ENCODE measurements around the gene FAM3C. TPM values are rescaled to one million over a fixed set of nuclear protein-coding genes. Genes with fewer than 3 reads are reported as not detected.

The FAM3C gene
- total RNA-seq, 1 donor from 2014 or later = 54.8 TPM

- intact Hi-C loops (cut with micrococcal nuclease) = loop anchor here (1.0 kb wide), 1 partner anchor 9 kb away; no protein-coding TSS in a partner anchor
Observed at GRCh38 chr7:121382473-121382872, 13.6 kb downstream of the FAM3C start.

DNA sequence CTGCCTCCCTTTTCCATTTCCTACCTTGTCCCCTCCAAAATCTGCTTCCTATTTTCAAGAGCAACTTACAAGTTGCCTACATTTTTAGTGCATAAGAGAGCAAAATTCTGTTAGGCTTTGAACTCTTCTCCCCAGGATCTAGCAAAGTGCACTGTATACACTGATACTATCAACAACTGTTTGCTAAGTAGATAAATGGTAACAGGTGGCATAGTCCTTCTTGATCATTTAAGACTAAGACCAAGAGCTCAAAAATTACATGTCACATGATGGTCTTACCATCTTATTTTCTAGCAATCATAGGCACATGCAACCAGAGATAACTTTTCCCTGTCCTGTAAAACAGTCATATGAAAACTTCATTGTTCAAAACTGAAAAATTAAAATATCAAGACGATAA is 16.2 kb downstream of the FAM3C start:
- intact Hi-C loops (cut with micrococcal nuclease) = no loop called here

DNA sequence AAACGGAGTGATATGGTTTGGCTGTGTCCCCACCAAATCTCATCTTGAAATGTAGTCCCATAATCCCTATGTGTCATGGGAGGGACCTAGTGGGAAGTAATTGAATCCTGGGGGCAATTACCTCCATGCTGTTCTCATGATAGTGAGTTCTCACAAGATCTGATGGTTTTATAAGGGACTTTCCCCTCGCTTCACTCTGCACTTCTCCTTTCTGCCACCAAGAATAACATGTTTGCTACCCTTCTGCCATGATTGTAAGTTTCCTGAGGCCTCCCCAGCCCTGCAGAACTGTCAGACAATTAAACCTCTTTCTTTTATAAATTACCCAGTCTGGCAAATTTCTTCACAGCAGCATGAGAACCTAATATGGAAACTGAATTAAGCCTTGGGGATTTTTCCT is 19.1 kb downstream of the FAM3C start:
- intact Hi-C loops (cut with micrococcal nuclease) = no loop called here

DNA sequence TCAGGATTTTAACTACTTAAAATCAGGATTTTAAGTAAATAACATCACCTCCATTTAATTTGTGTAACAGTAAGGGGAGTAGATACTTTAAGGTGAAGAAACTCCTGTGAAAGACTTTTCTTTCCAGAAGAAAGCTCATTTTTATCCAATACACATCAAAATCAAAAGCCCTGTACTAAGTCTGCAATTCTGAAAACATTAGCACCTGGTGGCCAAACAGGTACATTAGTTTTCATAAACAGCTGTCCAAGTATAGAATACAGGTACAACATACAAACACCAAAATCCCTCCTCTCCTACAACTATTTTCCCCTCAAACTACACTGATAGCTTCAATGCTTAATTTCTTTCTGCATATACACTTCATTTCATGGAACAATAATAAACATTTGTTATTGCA is 22.9 kb downstream of the FAM3C start:
- intact Hi-C loops (cut with micrococcal nuclease) = loop anchor here (1.0 kb wide), 1 partner anchor 9 kb away; no protein-coding TSS in a partner anchor

DNA sequence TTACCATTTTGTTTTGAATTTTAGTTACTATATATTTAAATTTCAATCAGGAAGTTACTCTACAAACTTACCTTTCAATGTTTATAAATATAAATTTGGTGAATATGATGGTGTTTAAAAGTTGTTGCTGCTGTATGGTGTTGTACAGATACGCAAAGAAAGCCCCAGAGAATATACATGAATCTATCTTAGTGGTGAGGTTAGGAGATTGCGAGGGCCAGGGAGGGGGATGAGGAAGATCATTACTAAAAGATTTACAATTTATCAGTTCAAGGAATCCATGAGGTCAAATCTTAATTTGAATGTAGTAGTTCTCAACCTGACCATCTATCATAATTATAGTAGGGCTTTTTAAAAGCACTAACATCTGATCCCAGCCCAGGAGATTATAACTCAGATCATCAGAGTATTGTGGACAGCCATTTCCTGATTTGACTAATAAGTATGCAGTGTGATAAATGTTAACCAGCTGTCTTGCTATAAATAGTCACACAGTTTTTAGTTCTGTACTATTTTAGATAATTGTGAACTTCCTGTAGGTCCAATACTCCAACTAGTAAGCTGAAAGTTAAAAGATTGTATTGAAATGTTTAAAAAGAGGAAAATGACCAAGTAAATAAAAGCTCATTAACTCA is 23.6 kb downstream of the FAM3C start:
- intact Hi-C loops (cut with micrococcal nuclease) = loop anchor here (1.0 kb wide), 1 partner anchor 10 kb away; no protein-coding TSS in a partner anchor

GRCh38 chr7:121371883-121372282 is 24.2 kb downstream of the FAM3C start:
- intact Hi-C loops (cut with micrococcal nuclease) = no loop called here

DNA sequence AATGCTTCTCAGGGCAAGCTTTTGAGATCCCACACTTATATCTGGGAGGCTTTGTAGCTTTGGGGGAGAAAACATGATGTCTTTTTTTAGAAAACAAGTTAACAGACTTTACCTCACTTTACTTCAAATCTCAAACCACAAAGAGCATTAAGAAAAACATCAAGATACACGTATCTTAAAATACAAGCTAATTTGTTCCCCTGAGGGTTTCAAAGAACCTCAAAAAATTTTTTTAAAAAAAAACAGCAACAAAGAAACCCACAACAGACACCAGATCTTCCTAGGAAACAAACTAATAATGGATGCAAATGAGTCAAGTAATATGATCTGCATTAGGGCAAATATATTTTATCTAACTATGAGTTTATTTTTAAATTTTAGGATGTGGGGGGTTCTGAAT is 24.7 kb downstream of the FAM3C start:
- intact Hi-C loops (cut with micrococcal nuclease) = no loop called here

- intact Hi-C loops (cut with micrococcal nuclease) = loop anchor here (5.0 kb wide), 1 partner anchor 417 kb away; the partner anchor contains the start of gene ING3
Observed at GRCh38 chr7:121369462-121369861, 26.6 kb downstream of the FAM3C start.

DNA sequence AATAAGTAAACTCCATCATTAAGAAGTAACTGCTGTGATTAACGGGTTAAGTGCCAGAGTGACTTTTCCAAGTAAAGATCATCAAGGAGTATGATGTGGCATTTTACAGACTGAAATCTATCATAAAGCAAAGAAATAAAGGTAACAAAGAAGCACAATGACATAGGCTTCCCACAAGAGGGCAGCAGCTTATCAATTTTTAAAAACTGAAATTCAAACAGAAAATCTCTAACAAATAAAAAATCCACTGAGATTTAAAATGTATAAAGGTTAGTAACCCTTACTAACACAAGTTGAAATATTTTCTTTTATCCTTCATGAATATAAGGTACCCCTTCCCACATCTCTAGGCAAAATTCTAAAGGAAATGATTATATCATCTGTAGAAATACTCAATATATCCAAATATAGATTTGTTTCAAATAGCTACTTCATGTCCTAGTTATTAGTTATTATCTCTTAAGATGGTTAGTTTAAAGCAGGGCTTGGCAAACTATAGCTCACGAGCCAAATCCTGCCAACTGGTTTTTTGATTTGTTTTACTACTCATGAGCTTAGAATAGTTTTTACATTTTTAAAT is 29.2 kb downstream of the FAM3C start:
- intact Hi-C loops (cut with micrococcal nuclease) = loop anchor here (1.0 to 5.0 kb wide), 6 partner anchors 28 to 627 kb away; partner anchors contain the start of gene ING3

DNA sequence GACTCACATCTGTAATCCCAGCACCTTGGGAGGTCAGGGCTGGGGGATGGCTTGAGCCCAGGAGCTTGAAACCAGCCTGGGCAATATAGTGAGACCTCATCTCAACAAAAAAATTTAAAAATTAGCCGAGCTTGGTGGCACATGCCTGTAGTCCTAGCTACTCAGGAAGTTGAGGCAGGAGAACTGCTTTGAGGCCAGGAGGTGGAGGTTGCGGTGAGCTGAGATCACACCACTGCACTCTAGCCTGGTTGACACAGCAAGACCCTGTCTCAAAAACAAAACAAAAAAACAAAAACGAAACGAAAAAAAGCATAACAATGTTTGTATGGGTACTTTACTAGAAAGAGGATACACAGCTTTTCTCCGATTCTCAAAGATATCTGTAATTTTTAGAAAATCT is 35.5 kb downstream of the FAM3C start:
- intact Hi-C loops (cut with micrococcal nuclease) = no loop called here

DNA sequence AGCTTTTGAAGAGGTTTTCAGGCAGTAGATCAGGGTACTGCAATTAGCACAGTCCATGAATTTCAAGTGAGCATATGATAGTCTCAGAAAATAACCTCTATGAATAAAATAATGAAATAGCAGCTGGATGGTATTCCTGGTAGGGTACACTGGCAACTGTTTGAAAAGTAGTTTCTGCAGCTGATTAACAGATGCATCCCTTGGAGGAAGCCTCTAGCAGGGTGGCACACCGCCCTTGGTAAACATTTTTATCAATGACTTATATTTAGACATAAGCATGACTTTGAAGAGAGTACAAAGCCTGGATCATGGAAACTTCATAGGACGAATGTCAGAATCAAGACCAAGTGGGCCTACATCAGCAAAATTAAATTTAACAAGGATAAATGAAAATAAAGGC is 40.5 kb downstream of the FAM3C start:
- intact Hi-C loops (cut with micrococcal nuclease) = no loop called here

GRCh38 chr7:121352323-121352722 is 43.8 kb downstream of the FAM3C start:
- intact Hi-C loops (cut with micrococcal nuclease) = no loop called here

- intact Hi-C loops (cut with micrococcal nuclease) = no loop called here
Observed at GRCh38 chr7:121351682-121352081, 44.4 kb downstream of the FAM3C start.

DNA sequence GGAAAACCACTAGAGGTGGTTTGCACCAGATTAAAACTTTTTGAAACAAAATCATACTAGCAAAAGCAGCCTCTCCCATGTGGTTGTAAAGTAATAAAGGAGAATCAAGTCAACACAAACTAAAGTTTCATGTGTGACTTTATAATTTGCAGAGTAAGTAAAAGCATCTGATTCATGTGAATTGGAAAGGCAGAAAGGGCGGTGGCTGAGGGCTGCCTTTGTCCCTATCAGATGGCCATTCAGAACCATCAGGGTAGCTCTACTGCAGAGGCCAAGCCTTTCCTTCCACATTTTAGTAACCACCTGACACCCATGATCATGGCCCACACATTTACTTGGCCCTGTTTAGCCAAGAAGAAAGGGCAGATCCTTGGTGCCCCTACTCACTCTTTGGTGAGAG is 51.6 kb downstream of the FAM3C start:
- intact Hi-C loops (cut with micrococcal nuclease) = no loop called here

DNA sequence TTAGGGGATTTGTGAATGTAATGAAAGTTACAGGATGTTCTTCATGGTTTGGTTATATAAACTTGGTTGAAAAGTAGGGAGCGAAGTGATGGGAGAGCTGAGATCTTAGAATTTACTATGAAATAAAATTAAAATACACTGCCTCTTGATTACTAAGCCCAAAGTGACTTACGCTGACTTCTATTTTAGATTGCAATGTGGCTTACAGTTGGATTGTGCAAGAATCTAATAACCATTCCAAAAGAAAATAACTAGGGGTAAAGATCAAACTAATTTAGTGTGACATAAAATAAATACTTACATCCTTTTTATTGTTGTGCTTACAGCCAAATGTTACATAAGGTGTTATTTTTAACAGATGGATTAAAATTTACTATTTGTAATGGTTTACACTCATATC is 52.0 kb downstream of the FAM3C start:
- intact Hi-C loops (cut with micrococcal nuclease) = no loop called here

- intact Hi-C loops (cut with micrococcal nuclease) = no loop called here
Observed at GRCh38 chr7:121343302-121343701, 52.8 kb downstream of the FAM3C start.

DNA sequence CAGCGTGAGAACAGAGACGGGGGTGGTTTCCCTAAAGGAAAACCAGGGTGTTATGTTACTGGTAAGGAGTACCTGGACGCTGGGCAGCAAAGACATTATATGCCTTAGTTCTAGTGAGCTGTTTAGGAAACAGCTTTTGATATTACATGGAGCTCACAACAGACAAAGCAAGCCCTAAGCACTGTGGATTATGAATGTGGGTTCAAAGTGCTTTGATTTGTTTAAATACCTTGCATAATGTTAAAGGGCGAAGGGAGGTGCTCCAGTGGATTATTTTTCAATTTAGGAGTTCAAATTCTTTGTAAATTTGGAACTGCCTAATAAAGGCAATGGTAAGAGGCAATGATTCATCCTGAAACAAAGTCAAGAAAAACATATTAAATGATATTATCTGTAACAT is 53.5 kb downstream of the FAM3C start:
- intact Hi-C loops (cut with micrococcal nuclease) = no loop called here

DNA sequence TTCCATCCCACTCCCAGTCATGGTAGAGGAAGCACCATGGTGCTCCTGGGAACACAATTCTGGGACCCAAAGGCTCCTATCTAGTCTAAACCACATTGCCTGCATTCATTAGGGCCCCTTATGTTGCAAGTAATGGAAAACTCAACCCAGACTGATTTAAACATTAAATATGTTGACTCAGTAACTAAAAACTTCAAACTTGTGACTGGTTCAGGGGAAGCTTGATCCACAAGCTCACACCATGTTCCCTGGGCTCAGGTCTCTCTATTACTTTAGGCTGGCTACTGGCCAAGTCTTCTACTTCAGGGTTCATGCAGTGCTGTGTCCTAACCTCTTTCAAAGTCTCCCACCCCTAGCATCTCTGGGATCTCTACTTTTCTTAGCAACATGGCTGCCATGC is 54.2 kb downstream of the FAM3C start:
- intact Hi-C loops (cut with micrococcal nuclease) = no loop called here

GRCh38 chr7:121339082-121339481 is 57.0 kb downstream of the FAM3C start:
- intact Hi-C loops (cut with micrococcal nuclease) = loop anchor here (10.0 kb wide), 1 partner anchor 354 kb away; the partner anchor contains the start of gene CPED1

- intact Hi-C loops (cut with micrococcal nuclease) = loop anchor here (10.0 kb wide), 1 partner anchor 353 kb away; the partner anchor contains the start of gene CPED1
Observed at GRCh38 chr7:121337398-121337797, 58.7 kb downstream of the FAM3C start.

GRCh38 chr7:121336579-121336978 is 59.5 kb downstream of the FAM3C start:
- intact Hi-C loops (cut with micrococcal nuclease) = loop anchor here (10.0 kb wide), 1 partner anchor 352 kb away; the partner anchor contains the start of gene CPED1

DNA sequence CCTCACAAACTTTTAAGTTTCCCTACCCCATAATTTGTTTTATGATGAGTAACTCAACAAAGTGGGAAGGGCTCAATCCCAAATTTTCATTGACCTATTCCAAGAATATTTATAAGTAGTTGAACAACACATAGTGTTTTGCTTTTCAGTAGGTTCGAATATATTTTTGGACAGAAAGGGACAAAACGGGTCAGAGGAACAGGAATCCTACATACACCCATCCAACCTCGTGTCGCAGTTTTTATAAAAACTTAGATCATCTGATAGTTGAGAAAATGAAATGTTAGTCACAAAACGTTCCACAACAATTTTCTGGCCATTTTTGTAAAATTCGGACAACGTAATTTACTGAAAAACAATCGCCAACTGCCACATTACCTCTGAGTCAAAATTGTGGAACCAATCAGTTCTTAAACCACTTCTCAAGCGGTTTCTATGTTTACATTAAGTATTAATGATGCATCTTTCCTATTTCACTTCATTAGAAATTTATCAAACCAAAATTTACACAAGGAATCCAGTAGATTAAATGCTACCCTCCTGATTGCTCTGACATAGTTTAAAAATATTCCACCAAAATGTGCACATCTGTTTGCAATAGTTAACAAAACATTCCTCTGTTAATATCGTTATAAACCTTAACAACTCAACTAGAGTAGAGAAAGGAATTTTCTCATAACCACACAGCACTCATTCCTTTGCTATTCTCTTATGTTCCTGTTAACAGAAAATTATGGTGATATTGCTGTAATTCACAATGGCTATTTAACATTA is 61.0 kb downstream of the FAM3C start:
- intact Hi-C loops (cut with micrococcal nuclease) = loop anchor here (10.0 kb wide), 1 partner anchor 350 kb away; the partner anchor contains the start of gene CPED1
